Heart left ventricle (tissue), 13 donors: Measurements from ENCODE around the gene SEC22A.

ENCODE experiments used
- CTCF ChIP-seq, 12 donors: fragments of 200-600 bp; sonication (generic) in 4 of 12; IDR thresholded peaks; one replicate each; pipeline versions ENCODE4 v1.5.0 to v1.8.0; 2018 to 2022; ENCODE audit warnings: antibody characterized with exemption in 12 of 12, mild to moderate bottlenecking in 5 of 12
- POLR2A ChIP-seq, 2 donors: fragments of 450-650 bp; IDR thresholded peaks; one replicate each; pipeline ENCODE4 v1.6.1; 2017; ENCODE audit warnings: antibody characterized with exemption in 2 of 2, mild to moderate bottlenecking in 2 of 2, moderate library complexity in 2 of 2
- donor health status: ischemic (EF 13 %, LVEDD 7.1; RV severe dilation, severe dysfunction).
- donor health status: DM: no; HTN: yes; CAD: no.
- donor health status: DM: no; HTN: no; CAD: no.
- donor health status: ischemic (EF 25% LVEDD 6.9; RV normal size, moderate dysfunction).
- donor health status: ischemic (EF 25% LVEDD 5.7; RV mildly dilated, moderate dysfunction).
- donor health status: ischemic (EF 35%, LVEDD 5.7; RV mildly dilated, moderate dysfunction).
- donor health status: nonischemic (EF 11% LVEDD 7.7; RV severe dilation, severe dysfunction).
- donor health status: DM: yes; HTN: yes; CAD: no.
- donor health status: PGD.
- donor health status: ischemic (EF 29% LVEDD 5.4; RV normal size, mild dysfunction).
- donor health status: nonischemic (EF 23%, LVEDD 6.1; RV moderate dilation, normal function).

- TF ChIP-seq CTCF (IDR thresholded peaks at IDR 0.05) (no peak), POLR2A (IDR thresholded peaks at IDR 0.05) (no peak)
Observed at GRCh38 chr3:123263941-123264340, 62.2 kb downstream of the SEC22A start.
